ENCODE measurements around the gene PPOX. TPM values are rescaled to one million over a fixed set of nuclear protein-coding genes. Genes with fewer than 3 reads are reported as not detected.

PPOX gene
- total RNA-seq, 1 donor from 2014 or later: 21.6 TPM

GRCh38 chr1:161185282-161185682, 19.1 kb downstream of the PPOX start:
- TF ChIP-seq CTCF (IDR thresholded peaks at IDR 0.05): no peak
- peaks cover 22% of the 10 kb centered on the region for H3K4me1 Mint-ChIP-seq (ENCODE audit: low read depth)

GRCh38 chr1:161185732-161186311, 19.6 kb downstream of the PPOX start:
- TF ChIP-seq CTCF (IDR thresholded peaks at IDR 0.05): no peak
- peak; percentile 4 for DNase-seq (ENCODE audit: low spot score)
- Mint-ChIP-seq H3K4me1 (ENCODE audit: low read depth) (peaks cover 22% of the 10 kb centered on the region), H3K36me3 (ENCODE audit: low read depth) (no peaks in the 10 kb centered on the region), H3K4me3 (ENCODE audit: unreplicated experiment) (no peak overlapping the region), H3K27me3 (ENCODE audit: low read depth) (no peaks in the 10 kb centered on the region), H3K9me3 (ENCODE audit: low read depth) (no peaks in the 10 kb centered on the region), H3K27ac (ENCODE audit: unreplicated experiment) (peak overlapping the region; percentile 25)

More at GRCh38 chr1:161185282-161185682, 19.1 kb downstream of the PPOX start:
- Mint-ChIP-seq H3K4me3 (ENCODE audit: unreplicated experiment) (no peak overlapping the region), H3K27me3 (ENCODE audit: low read depth) (no peaks in the 10 kb centered on the region), H3K27ac (ENCODE audit: unreplicated experiment) (peak overlapping the region; percentile 25), H3K36me3 (ENCODE audit: low read depth) (no peaks in the 10 kb centered on the region), H3K9me3 (ENCODE audit: low read depth) (no peaks in the 10 kb centered on the region)
- DNase-seq (ENCODE audit: low spot score): no peak

GRCh38 chr1:161187311-161187710, 21.1 kb downstream of the PPOX start:
- no peak for TF ChIP-seq CTCF (IDR thresholded peaks at IDR 0.05)

GRCh38 chr1:161188381-161188780, 22.2 kb downstream of the PPOX start:
- Mint-ChIP-seq H3K27ac (ENCODE audit: unreplicated experiment) (no peak overlapping the region), H3K9me3 (ENCODE audit: low read depth) (no peaks in the 10 kb centered on the region), H3K27me3 (ENCODE audit: low read depth) (no peaks in the 10 kb centered on the region), H3K4me1 (ENCODE audit: low read depth) (peaks cover 13% of the 10 kb centered on the region), H3K4me3 (ENCODE audit: unreplicated experiment) (no peak overlapping the region), H3K36me3 (ENCODE audit: low read depth) (no peaks in the 10 kb centered on the region)
- DNase-seq (ENCODE audit: low spot score): peak; percentile 2
- TF ChIP-seq CTCF (IDR thresholded peaks at IDR 0.05): no peak

More at GRCh38 chr1:161187311-161187710, 21.1 kb downstream of the PPOX start:
- DNase-seq (ENCODE audit: low spot score): peak; percentile 52
- Mint-ChIP-seq H3K27ac (ENCODE audit: unreplicated experiment) (no peak overlapping the region), H3K4me1 (ENCODE audit: low read depth) (peaks cover 18% of the 10 kb centered on the region), H3K9me3 (ENCODE audit: low read depth) (no peaks in the 10 kb centered on the region), H3K4me3 (ENCODE audit: unreplicated experiment) (no peak overlapping the region), H3K36me3 (ENCODE audit: low read depth) (no peaks in the 10 kb centered on the region), H3K27me3 (ENCODE audit: low read depth) (no peaks in the 10 kb centered on the region)

GRCh38 chr1:161189036-161189435, 22.8 kb downstream of the PPOX start:
- DNase-seq (ENCODE audit: low spot score): peak; percentile 25
- Mint-ChIP-seq H3K4me3 (ENCODE audit: unreplicated experiment) (no peak overlapping the region), H3K27ac (ENCODE audit: unreplicated experiment) (no peak overlapping the region), H3K4me1 (ENCODE audit: low read depth) (peaks cover 13% of the 10 kb centered on the region), H3K9me3 (ENCODE audit: low read depth) (no peaks in the 10 kb centered on the region), H3K27me3 (ENCODE audit: low read depth) (no peaks in the 10 kb centered on the region), H3K36me3 (ENCODE audit: low read depth) (no peaks in the 10 kb centered on the region)
- TF ChIP-seq CTCF (IDR thresholded peaks at IDR 0.05): no peak

Measured in chondrocyte (in vitro differentiated cells).